Measurements from ENCODE around the gene PRODH2.

The PRODH2 gene

DNA sequence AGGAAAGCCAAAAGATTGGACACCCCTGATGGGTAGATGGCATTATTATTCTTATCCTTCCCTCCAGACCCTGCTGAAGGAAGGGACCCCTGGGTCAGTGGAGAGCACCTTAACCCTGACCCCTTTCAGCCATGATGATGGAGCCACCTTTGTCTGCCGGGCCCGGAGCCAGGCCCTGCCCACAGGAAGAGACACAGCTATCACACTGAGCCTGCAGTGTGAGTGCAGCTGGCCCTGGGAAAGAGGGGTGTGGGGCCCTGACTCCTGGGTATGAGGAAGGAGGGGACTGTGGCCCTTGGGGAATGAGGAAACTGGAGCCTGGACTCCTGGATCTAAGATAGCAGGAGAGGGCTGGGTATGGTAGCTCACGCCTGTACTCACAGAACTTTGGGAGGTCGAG, 46.8 kb upstream of the PRODH2 start:
- TF ChIP-seq, protein P1, sequence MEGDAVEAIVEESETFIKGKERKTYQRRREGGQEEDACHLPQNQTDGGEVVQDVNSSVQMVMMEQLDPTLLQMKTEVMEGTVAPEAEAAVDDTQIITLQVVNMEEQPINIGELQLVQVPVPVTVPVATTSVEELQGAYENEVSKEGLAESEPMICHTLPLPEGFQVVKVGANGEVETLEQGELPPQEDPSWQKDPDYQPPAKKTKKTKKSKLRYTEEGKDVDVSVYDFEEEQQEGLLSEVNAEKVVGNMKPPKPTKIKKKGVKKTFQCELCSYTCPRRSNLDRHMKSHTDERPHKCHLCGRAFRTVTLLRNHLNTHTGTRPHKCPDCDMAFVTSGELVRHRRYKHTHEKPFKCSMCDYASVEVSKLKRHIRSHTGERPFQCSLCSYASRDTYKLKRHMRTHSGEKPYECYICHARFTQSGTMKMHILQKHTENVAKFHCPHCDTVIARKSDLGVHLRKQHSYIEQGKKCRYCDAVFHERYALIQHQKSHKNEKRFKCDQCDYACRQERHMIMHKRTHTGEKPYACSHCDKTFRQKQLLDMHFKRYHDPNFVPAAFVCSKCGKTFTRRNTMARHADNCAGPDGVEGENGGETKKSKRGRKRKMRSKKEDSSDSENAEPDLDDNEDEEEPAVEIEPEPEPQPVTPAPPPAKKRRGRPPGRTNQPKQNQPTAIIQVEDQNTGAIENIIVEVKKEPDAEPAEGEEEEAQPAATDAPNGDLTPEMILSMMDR (IDR thresholded peaks at IDR 0.05; ENCODE audit: poor library complexity, severe bottlenecking): no peak
- no peaks in the 10 kb centered on the region for H3K36me3 ChIP-seq (ENCODE audit: low read depth)
- no peak overlapping the region for H3K4me3 ChIP-seq (ENCODE audit: severe bottlenecking)
- no peak for DNase-seq (ENCODE audit: low spot score)
- no peaks in the 10 kb centered on the region for H3K4me1 ChIP-seq (ENCODE audit: insufficient read depth, poor library complexity, severe bottlenecking)
- H3K27ac ChIP-seq (ENCODE audit: poor library complexity, severe bottlenecking): no peak overlapping the region
- peaks cover 43% of the 10 kb centered on the region for H3K27me3 ChIP-seq (ENCODE audit: insufficient read depth, poor library complexity, severe bottlenecking)
- H3K9me3 ChIP-seq (ENCODE audit: severe bottlenecking): no peaks in the 10 kb centered on the region
- no peak for ATAC-seq (ENCODE audit: low read depth)

DNA sequence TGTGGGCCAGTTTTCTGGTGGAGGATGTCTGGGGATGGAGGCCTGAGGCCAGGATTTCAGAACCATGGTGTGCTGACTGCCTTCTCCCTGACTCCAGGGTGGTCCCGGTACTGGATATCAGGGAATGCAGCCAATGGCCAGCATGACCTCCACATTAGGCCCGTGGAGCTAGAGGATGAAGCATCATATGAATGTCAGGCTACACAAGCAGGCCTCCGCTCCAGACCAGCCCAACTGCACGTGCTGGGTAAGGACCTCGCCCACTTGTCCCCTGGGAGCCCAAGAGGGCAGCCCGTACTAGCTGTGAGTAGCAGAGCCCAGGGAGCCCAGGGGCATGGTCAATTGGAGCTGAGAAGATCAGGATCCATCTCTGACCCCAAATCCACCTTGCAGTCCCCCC, 45.7 kb upstream of the PRODH2 start:
- no peaks in the 10 kb centered on the region for H3K9me3 ChIP-seq (ENCODE audit: severe bottlenecking)
- no peak overlapping the region for H3K4me3 ChIP-seq (ENCODE audit: severe bottlenecking)
- H3K27me3 ChIP-seq (ENCODE audit: insufficient read depth, poor library complexity, severe bottlenecking): peaks cover 43% of the 10 kb centered on the region
- H3K36me3 ChIP-seq (ENCODE audit: low read depth): no peaks in the 10 kb centered on the region
- H3K27ac ChIP-seq (ENCODE audit: poor library complexity, severe bottlenecking): no peak overlapping the region
- ATAC-seq (ENCODE audit: low read depth) (no peak), DNase-seq (ENCODE audit: low spot score) (no peak)
- TF ChIP-seq, protein P1 (IDR thresholded peaks at IDR 0.05; ENCODE audit: poor library complexity, severe bottlenecking): no peak
- H3K4me1 ChIP-seq (ENCODE audit: insufficient read depth, poor library complexity, severe bottlenecking): no peaks in the 10 kb centered on the region

DNA sequence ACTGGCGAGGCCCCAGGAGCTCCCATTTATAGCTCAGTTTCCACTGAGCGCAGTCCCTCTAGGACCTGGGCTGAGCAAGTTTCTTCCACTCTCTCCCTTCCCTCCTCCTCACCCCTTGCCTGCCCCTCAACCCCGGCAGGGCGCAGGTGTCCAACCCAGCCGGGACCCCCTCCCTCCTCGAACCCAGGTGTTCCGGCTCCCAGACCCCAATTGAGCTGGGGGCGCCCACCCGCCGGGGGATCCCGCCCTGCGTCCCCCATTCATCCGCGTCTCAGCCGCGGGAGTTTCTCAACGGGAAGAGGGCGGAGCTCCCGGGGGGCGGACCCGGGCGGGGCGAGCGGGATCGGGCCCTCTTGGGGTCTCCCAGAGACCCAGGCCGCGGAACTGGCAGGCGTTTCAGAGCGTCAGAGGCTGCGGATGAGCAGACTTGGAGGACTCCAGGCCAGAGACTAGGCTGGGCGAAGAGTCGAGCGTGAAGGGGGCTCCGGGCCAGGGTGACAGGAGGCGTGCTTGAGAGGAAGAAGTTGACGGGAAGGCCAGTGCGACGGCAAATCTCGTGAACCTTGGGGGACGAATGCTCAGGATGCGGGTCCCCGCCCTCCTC, 44.0 kb upstream of the PRODH2 start, which contains the start of gene KIRREL2:
KIRREL2 (plus strand) TSS at position 366 of the 604 bp plus-strand sequence; CDS start at position 575, 209 bp downstream.
- Histone ChIP-seq H3K9me3 (ENCODE audit: severe bottlenecking) (no peaks in the 10 kb centered on the region), H3K27ac (ENCODE audit: poor library complexity, severe bottlenecking) (no peak within 1 kb of the TSS), H3K4me1 (ENCODE audit: insufficient read depth, poor library complexity, severe bottlenecking) (no peaks in the 10 kb centered on the region), H3K27me3 (ENCODE audit: insufficient read depth, poor library complexity, severe bottlenecking) (peaks cover 40% of the 10 kb centered on the region), H3K36me3 (ENCODE audit: low read depth) (no peaks in the 10 kb centered on the region), H3K4me3 (ENCODE audit: severe bottlenecking) (peak within 1 kb of the TSS; percentile 31)
- ATAC-seq (ENCODE audit: low read depth) (peak; percentile 71), DNase-seq (ENCODE audit: low spot score) (no peak)
- TF ChIP-seq, protein P1 (IDR thresholded peaks at IDR 0.05; ENCODE audit: poor library complexity, severe bottlenecking): no peak

DNA sequence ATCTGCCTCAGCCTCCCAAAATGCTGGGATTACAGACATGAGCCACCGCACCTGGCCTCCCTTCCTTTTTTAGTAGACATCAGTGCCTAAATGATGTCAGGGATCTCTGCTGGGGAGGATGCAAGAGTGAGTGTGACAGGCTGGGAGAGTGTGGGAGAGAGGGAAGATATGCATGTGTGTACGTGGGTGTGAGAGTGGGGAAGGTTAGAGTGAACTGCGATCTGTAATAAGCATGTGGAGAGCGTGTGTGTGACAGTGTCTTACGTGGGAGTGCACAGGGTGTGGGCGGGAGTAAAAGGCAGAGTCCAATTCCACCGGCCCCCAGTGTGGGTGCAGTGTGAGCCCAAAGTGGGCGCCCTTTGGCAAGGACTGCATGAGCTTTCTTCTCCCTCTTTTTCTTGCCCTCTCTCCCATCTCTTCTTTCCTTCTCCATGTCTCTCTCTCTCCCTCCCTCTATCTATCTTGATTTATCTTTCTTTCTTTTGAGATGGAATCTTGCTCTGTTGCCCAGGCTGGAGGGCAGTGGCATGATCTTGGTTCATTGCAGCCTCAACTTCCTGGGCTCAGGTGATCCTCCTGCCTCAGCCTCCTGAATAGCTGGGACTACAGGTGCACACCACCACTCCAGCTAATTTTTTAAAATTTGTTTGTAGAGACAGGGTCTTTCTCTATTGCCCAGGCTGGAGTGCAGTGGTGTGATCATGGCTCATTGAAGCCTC, 40.6 kb upstream of the PRODH2 start:
- Histone ChIP-seq H3K27ac (ENCODE audit: poor library complexity, severe bottlenecking) (no peak overlapping the region), H3K4me3 (ENCODE audit: severe bottlenecking) (no peak overlapping the region), H3K9me3 (ENCODE audit: severe bottlenecking) (no peaks in the 10 kb centered on the region), H3K27me3 (ENCODE audit: insufficient read depth, poor library complexity, severe bottlenecking) (peaks cover 16% of the 10 kb centered on the region), H3K36me3 (ENCODE audit: low read depth) (no peaks in the 10 kb centered on the region), H3K4me1 (ENCODE audit: insufficient read depth, poor library complexity, severe bottlenecking) (no peaks in the 10 kb centered on the region)
- no peak for DNase-seq (ENCODE audit: low spot score)
- TF ChIP-seq, protein P1 (IDR thresholded peaks at IDR 0.05; ENCODE audit: poor library complexity, severe bottlenecking): no peak
- ATAC-seq (ENCODE audit: low read depth): no peak
